Keratinocyte (primary cell): ENCODE results near the gene TUBB3.

ENCODE experiments used
- CTCF ChIP-seq, 3 experiments: IDR thresholded peaks in 1 of 3; conservative IDR thresholded peaks in 1 of 3; optimal IDR thresholded peaks in 1 of 3; 2 replicates in 2 of 3; 3 replicates in 1 of 3; pipeline versions ENCODE3 to v1.5.1; 2011; ENCODE audit warnings: low read length in 3 of 3, mild to moderate bottlenecking in 3 of 3, moderate library complexity in 2 of 3, control low read depth in 1 of 3, inconsistent platforms in 1 of 3; ENCODE audit not compliant: insufficient read depth in 2 of 3; ENCODE audit errors: extremely low read depth in 1 of 3
- EZH2 ChIP-seq: IDR thresholded peaks from one replicate; pipeline ENCODE4 v1.6.1; 2012; ENCODE audit warnings: inconsistent platforms, mild to moderate bottlenecking, low read length, moderate library complexity

- no peak for TF ChIP-seq CTCF (optimal IDR thresholded peaks at IDR 0.05 in 1 of 3, IDR thresholded peaks at IDR 0.05 in 1 of 3, conservative IDR thresholded peaks at IDR 0.05 in 1 of 3; ENCODE audit: extremely low read depth in 1 of 3, insufficient read depth in 2 of 3, low read length in 3 of 3)
- TF ChIP-seq EZH2 = no peak
Measured at GRCh38 chr16:89973654-89974335, 50.7 kb downstream of the TUBB3 start.
